ENCODE results near the gene DPH5.

DPH5 gene

GRCh38 chr1:101008229-101008834 is 17.3 kb downstream of the DPH5 start:
- Histone ChIP-seq H3K36me3 (replicated peaks; ENCODE audit: low read depth, low read length) (no peaks in the 10 kb centered on the region), H3K27me3 (ENCODE audit: low read depth, low read length) (no peaks in the 10 kb centered on the region), H4K20me1 (ENCODE audit: insufficient read depth, low read length) (no peaks in the 10 kb centered on the region), H3K4me2 (ENCODE audit: low read length) (no peak overlapping the region), H3K27ac (ENCODE audit: low read length) (no peak overlapping the region), H3K9ac (ENCODE audit: low read length) (no peak overlapping the region), H3K4me3 (ENCODE audit: low read length) (no peak overlapping the region), H3K79me2 (ENCODE audit: low read length) (no peaks in the 10 kb centered on the region), H3K4me1 (ENCODE audit: low read length) (no peaks in the 10 kb centered on the region), H3K9me3 (ENCODE audit: insufficient read depth, low read length) (no peaks in the 10 kb centered on the region), H2AFZ (ENCODE audit: low read depth, low read length) (no peak overlapping the region)
- TF ChIP-seq EZH2phosphoT487 (IDR thresholded peaks at IDR 0.05; ENCODE audit: low read depth) (no peak), CTCF (IDR thresholded peaks at IDR 0.05; ENCODE audit: low read depth, low read length) (no peak)

DNA sequence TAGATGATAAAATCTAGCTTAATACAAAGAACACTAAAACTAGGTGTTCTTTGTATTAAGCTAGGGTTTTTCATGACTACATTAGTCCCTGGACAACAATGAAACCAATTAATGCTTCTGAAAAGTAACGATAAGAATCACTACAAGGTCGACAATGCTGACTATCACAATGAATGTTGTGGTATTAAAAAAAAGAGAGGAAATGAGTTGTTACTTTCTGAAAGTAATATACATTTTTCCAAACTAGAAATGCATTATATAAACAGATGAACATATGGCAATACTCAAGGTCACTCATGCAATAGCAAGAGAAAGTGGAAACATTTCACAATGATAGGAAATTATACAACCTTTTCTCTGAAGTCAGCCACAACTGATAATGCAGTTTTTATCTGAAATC is 19.0 kb downstream of the DPH5 start:
- Histone ChIP-seq H3K9ac (ENCODE audit: low read length) (no peak overlapping the region), H3K27ac (ENCODE audit: low read length) (no peak overlapping the region), H3K4me1 (ENCODE audit: low read length) (no peaks in the 10 kb centered on the region), H3K79me2 (ENCODE audit: low read length) (no peaks in the 10 kb centered on the region), H3K4me3 (ENCODE audit: low read length) (no peak overlapping the region), H3K4me2 (ENCODE audit: low read length) (no peak overlapping the region), H4K20me1 (ENCODE audit: insufficient read depth, low read length) (no peaks in the 10 kb centered on the region), H3K36me3 (replicated peaks; ENCODE audit: low read depth, low read length) (no peaks in the 10 kb centered on the region), H3K27me3 (ENCODE audit: low read depth, low read length) (no peaks in the 10 kb centered on the region), H3K9me3 (ENCODE audit: insufficient read depth, low read length) (no peaks in the 10 kb centered on the region), H2AFZ (ENCODE audit: low read depth, low read length) (no peak overlapping the region)
- TF ChIP-seq EZH2phosphoT487 (IDR thresholded peaks at IDR 0.05; ENCODE audit: low read depth) = no peak
- TF ChIP-seq CTCF (IDR thresholded peaks at IDR 0.05; ENCODE audit: low read depth, low read length) = no peak

- H3K27ac ChIP-seq (ENCODE audit: low read length) = no peak overlapping the region
- TF ChIP-seq EZH2phosphoT487 (IDR thresholded peaks at IDR 0.05; ENCODE audit: low read depth) (no peak), CTCF (IDR thresholded peaks at IDR 0.05; ENCODE audit: low read depth, low read length) (no peak)
- H3K4me1 ChIP-seq (ENCODE audit: low read length) = no peaks in the 10 kb centered on the region
Measured at GRCh38 chr1:101005871-101006270, 19.7 kb downstream of the DPH5 start.

DNA sequence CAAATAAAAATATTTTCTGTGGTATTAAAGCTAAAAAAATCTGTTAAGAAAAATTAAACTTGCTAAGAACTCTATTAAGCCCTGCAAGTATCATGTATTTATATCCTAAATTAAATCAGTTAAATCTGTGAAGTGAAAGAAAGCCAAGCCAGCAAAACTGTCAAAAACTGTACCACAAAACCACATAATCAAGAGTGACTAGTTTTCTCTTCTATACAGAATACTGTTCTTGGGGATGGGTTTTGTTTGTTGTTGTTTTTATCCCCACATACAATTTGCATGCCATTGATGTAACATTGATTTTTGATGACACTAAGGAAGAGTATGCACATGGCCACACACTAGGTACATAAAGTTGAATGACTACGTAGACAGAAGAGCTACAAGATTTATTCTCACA is 20.4 kb downstream of the DPH5 start:
- no peak for TF ChIP-seq EZH2phosphoT487 (IDR thresholded peaks at IDR 0.05; ENCODE audit: low read depth)
- no peak for TF ChIP-seq CTCF (IDR thresholded peaks at IDR 0.05; ENCODE audit: low read depth, low read length)
- Histone ChIP-seq H3K9ac (ENCODE audit: low read length) (no peak overlapping the region), H3K4me1 (ENCODE audit: low read length) (no peaks in the 10 kb centered on the region), H3K4me2 (ENCODE audit: low read length) (no peak overlapping the region), H3K9me3 (ENCODE audit: insufficient read depth, low read length) (no peaks in the 10 kb centered on the region), H3K4me3 (ENCODE audit: low read length) (no peak overlapping the region), H3K36me3 (replicated peaks; ENCODE audit: low read depth, low read length) (no peaks in the 10 kb centered on the region), H3K27ac (ENCODE audit: low read length) (no peak overlapping the region), H2AFZ (ENCODE audit: low read depth, low read length) (no peak overlapping the region), H4K20me1 (ENCODE audit: insufficient read depth, low read length) (no peaks in the 10 kb centered on the region), H3K79me2 (ENCODE audit: low read length) (no peaks in the 10 kb centered on the region), H3K27me3 (ENCODE audit: low read depth, low read length) (no peaks in the 10 kb centered on the region)

More at GRCh38 chr1:101005871-101006270, 19.7 kb downstream of the DPH5 start:
- no peaks in the 10 kb centered on the region for H3K79me2 ChIP-seq (ENCODE audit: low read length)
- H2AFZ ChIP-seq (ENCODE audit: low read depth, low read length) = no peak overlapping the region
- H3K4me2 ChIP-seq (ENCODE audit: low read length) = no peak overlapping the region
- H3K9me3 ChIP-seq (ENCODE audit: insufficient read depth, low read length) = no peaks in the 10 kb centered on the region
- no peak overlapping the region for H3K9ac ChIP-seq (ENCODE audit: low read length)
- H3K27me3 ChIP-seq (ENCODE audit: low read depth, low read length) = no peaks in the 10 kb centered on the region
- H3K36me3 ChIP-seq (replicated peaks; ENCODE audit: low read depth, low read length) = no peaks in the 10 kb centered on the region
- H3K4me3 ChIP-seq (ENCODE audit: low read length) = no peak overlapping the region
- no peaks in the 10 kb centered on the region for H4K20me1 ChIP-seq (ENCODE audit: insufficient read depth, low read length)
